Ammon's horn (tissue), 1 donor: ENCODE data around the gene C20orf144.

Experiments
- DNase-seq: peaks from one replicate; pipeline ENCODE4 v3.0.0-alpha.2; 2016; ENCODE audit warnings: low spot score

The C20orf144 gene

DNA sequence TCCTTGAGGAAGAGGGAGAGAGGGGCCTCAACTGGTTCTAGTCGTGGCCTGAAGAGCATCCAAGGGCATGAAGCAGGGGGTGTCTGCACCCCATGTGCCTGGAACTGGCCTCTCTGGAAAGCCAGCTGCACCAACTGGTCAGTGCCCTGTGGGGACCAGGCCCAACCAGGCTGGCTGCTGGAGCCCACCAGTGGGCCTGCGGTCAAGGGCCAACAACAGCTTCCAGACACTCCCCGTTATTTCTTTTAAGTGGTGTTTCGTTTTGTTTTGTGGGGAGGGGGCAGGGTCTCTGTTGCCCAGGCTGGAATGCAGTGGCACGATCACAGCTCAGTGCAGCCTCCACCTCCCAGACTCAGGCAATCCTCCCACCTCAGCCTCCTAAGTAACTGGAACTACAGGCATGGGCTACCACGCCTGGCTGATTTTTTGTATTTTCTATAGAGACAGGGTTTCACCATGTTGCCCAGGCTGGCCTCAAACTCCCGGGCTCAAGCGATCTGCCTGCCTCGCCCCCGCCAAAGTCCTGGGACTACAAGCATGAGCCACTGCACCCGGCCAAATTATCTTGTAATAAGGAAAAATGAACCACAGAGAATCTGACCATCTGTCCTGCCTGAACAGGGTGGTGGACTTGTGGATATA is 11.9 kb upstream of the C20orf144 start:
- DNase-seq: no peak

GRCh38 chr20:33650753-33651561 is 11.2 kb upstream of the C20orf144 start:
- no peak for DNase-seq

DNA sequence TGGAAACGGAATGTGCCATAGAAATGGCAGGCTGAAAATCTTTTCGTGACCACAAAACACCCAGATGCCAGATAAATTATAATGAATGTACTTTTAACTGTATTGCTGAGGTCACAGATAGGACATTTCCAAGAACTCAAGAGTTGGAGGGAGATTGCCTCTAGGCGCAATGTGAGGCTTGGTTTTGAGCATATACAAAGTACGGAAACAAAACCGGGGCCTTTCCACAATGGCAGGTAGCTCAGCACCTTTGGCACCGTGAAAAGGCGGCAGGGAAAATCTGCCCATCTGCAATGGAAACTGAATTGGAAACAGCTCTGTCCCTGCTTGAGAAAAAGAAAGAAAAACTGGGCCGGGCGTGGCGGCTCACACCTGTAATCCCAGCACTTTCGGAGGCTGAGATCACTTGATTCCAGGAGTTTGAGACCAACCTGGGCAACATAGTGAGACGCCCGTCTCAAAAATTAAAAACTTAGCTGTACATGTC is 10.5 kb upstream of the C20orf144 start:
- DNase-seq: no peak

- DNase-seq: peak; percentile 81
Observed at GRCh38 chr20:33653218-33653899, 8.8 kb upstream of the C20orf144 start.

- DNase-seq: no peak
Observed at GRCh38 chr20:33653900-33654596, 8.1 kb upstream of the C20orf144 start.

DNA sequence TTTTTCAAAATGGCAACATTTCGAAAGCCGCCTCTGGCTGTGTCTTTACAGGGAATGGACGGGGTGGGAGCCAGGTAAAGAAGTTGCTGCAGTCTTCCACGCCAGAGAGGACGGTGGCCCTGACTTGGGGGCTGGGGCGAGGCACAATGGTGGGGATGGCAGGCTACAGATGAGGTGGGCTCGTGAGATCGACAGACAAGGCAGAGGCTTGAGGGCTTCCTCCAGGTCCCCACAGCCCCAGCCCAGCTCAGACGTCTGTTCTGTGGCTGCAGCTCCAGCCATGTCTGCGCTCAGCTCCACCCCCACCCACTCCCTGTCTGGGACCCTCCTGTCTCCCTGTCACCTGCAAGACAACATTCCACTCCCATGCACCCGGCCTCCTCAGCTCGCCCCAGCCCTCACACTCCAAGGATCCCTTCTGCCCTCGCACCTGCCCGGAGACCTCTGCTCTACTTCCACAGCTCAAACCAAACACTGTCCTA is 7.4 kb upstream of the C20orf144 start:
- no peak for DNase-seq

- DNase-seq: no peak
Observed at GRCh38 chr20:33655164-33655563, 7.0 kb upstream of the C20orf144 start.

DNA sequence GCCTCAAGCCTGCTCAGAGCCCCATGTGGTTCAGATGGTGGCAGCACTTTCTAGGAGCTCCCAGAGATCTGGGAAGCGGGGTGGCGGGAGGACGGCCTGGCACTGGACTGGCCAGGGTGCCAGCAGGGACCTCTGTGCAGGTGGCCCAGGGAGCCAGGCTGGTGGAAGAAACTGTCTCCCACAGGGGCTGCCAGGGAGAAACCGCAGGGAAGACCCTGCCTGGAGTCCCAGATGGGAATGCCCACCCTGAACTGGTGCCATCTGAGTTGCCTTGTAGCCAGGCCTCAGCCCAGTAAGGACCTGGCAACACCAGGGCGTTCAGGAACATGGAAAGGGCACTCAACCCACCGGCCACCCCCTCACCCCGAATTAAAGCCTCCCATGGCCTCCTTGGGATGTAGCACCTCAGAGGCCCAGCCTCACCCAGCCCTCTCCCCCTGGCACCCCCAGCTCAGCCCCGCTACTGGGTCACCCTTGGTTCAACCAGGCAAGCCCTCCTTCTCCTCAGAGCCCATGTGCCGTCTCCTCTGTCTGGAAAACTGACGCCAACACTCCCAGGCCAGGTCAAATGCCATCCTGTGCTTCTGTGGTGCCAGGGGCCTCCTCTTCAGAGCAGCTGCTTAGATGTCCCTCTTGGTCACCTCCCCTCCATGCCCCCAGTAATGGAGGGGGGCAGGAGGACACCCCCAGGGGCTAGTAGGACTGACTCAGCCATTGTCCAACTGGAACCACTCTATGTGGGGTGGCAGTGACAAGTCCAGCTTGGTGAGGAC is 5.9 kb upstream of the C20orf144 start:
- no peak for DNase-seq

GRCh38 chr20:33656783-33657703 is 5.1 kb upstream of the C20orf144 start:
- DNase-seq: no peak

- DNase-seq: no peak
Observed at GRCh38 chr20:33657704-33658095, 4.4 kb upstream of the C20orf144 start.

DNA sequence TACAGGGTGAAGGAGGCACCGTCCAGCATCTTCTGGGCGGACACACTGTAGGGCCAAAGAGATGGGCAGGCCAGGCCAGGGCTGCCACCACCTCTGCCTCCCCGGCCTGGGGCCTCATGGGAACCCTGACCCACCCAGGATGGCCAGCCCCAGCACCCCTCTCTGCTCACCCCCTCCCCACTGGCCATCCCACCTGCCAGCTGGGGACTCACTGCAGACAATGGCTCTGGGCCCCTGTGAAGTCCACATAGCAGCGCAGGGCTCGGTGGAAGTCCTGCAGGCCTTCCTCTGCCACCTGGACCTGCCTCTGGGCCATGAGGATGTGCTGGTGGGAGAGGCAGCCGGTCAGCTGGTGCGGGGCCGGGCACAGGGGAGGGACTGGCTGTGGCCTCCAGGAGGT is 3.6 kb upstream of the C20orf144 start:
- no peak for DNase-seq

- no peak for DNase-seq
Observed at GRCh38 chr20:33658929-33659328, 3.2 kb upstream of the C20orf144 start.

DNA sequence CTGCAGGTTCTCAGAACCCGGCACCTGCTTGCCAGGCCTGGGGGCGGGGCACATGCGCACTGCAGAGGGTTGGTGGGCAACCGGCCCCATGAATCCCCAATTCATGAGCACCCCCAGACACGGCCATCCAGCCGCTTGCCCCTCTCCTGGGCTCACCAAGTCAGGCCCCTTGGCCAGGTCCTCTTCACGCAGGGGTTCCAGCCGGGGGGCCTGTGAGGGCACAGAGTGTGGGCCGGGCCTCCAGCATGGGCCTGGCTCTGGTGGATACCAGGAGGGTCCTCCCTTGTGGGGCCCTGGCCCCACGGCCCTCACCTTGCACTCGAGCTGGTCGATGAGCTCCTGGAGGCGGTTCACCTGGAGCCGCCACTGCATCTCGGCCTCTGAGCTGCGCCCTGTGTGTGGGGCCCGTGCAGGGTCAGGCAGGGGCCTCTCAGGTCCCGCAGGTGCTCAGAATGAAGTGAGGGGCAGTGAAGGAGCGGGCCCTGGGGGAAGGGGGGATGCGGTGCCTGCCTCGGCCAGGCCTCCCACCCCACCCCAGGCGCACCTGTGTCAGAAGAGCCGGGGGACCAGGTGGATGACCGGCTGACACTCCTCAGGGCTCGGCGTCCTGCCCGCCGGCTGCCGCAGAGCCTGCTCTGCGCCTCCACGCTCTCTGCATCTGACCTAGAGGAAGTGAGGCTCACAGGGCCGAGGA is 2.6 kb upstream of the C20orf144 start:
- no peak for DNase-seq

GRCh38 chr20:33660035-33660684 is 2.0 kb upstream of the C20orf144 start:
- DNase-seq: no peak

- no peak for DNase-seq
Observed at GRCh38 chr20:33660685-33661058, 1.5 kb upstream of the C20orf144 start.

- peak; percentile 88 for DNase-seq
Observed at GRCh38 chr20:33663161-33664084, 1.3 kb downstream of the C20orf144 start.

DNA sequence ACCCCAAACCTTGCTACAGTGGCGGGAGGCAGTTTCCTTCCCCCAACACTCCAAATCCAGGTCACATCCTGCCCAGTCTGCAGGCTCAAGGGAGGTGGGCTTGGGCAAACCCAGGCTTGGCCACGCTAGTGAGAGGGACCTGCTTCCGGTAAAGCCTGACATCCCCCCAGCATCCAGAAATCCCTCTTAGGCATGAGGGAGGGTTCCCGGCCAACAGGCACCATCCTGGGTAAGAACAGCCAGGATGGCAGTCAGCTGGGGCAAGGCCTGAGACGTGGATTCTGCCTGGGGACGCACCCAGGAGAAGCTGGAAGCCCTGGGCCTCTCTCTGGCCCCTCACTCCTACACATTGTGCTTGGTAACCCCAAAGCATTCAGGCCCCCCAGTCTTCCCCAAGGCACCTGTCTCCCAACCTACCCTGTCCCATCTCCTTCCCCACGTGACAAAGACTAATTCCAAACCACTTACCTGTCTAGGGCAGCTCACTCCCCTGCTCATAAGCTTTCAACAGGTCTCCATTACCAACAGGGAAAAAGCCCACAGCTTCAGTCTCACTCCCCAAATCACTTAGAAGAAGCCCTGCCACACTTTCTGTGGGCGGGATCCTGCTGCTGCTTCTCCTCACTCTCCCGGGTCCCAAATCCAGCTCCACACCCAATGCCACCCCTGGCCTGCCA is 2.1 kb downstream of the C20orf144 start:
- no peak for DNase-seq
